Measurements from ENCODE around the gene MEI4.
A peak's percentile ranks its signal among the peaks of the same experiment; 100 is the strongest.
"Not testable (repeated sequence)": the region's sequence is repeated elsewhere in the genome, so short reads cannot be mapped to it uniquely, and the experiment has no call there.

Gene MEI4

GRCh38 chr6:77825204-77825603 lies 172.4 kb downstream of the MEI4 start:
- no peak for DNase-seq

- no peak for DNase-seq
Observed at GRCh38 chr6:77829736-77830135, 176.9 kb downstream of the MEI4 start.

- DNase-seq = not testable (repeated sequence)
Observed at GRCh38 chr6:77833749-77834148, 180.9 kb downstream of the MEI4 start.

GRCh38 chr6:77834591-77834996 lies 181.8 kb downstream of the MEI4 start:
- no peak for DNase-seq

- no peak for DNase-seq
Observed at GRCh38 chr6:77837034-77837784, 184.4 kb downstream of the MEI4 start.

- DNase-seq = no peak
Observed at GRCh38 chr6:77839292-77839691, 186.5 kb downstream of the MEI4 start.

- no peak for DNase-seq
Observed at GRCh38 chr6:77844822-77845221, 192.0 kb downstream of the MEI4 start.

GRCh38 chr6:77853401-77853800 lies 200.6 kb downstream of the MEI4 start:
- no peak for DNase-seq

GRCh38 chr6:77856391-77856790 lies 203.6 kb downstream of the MEI4 start:
- no peak for DNase-seq

- no peak for DNase-seq
Observed at GRCh38 chr6:77857421-77857820, 204.6 kb downstream of the MEI4 start.

- DNase-seq = no peak
Observed at GRCh38 chr6:77876300-77876699, 223.5 kb downstream of the MEI4 start.

- no peak for DNase-seq
Observed at GRCh38 chr6:77879527-77879926, 226.7 kb downstream of the MEI4 start.

- peak; percentile 79 for DNase-seq
Observed at GRCh38 chr6:77880501-77880900, 227.7 kb downstream of the MEI4 start.

GRCh38 chr6:77883851-77884250 lies 231.0 kb downstream of the MEI4 start:
- no peak for DNase-seq

- no peak for DNase-seq
Observed at GRCh38 chr6:77893391-77893790, 240.6 kb downstream of the MEI4 start.

- DNase-seq = no peak
Observed at GRCh38 chr6:77906070-77906469, 253.2 kb downstream of the MEI4 start.

GRCh38 chr6:77910826-77911225 lies 258.0 kb downstream of the MEI4 start:
- no peak for DNase-seq

- no peak for DNase-seq
Observed at GRCh38 chr6:77926198-77926751, 273.4 kb downstream of the MEI4 start.

- DNase-seq = no peak
Observed at GRCh38 chr6:77930382-77930781, 277.5 kb downstream of the MEI4 start.

GRCh38 chr6:77930952-77931351 lies 278.1 kb downstream of the MEI4 start:
- no peak for DNase-seq

- DNase-seq = no peak
Observed at GRCh38 chr6:77962070-77962469, 309.2 kb downstream of the MEI4 start.

- no peak for DNase-seq
Observed at GRCh38 chr6:77965449-77965848, 312.6 kb downstream of the MEI4 start.

GRCh38 chr6:77972334-77972733 lies 319.5 kb downstream of the MEI4 start:
- no peak for DNase-seq

Measured in islet precursor cell (in vitro differentiated cells).